Measurements from ENCODE around the gene APC2.
"Not testable (repeated sequence)": the region's sequence is repeated elsewhere in the genome, so short reads cannot be mapped to it uniquely, and the experiment has no call there.

The APC2 gene

GRCh38 chr19:1417681-1418495 is 32.0 kb upstream of the APC2 start:
- Histone ChIP-seq H2AFZ (ENCODE audit: low read depth, low read length) (no peak overlapping the region), H3K9ac (ENCODE audit: low read length) (no peak overlapping the region), H4K20me1 (ENCODE audit: insufficient read depth, low read length) (peaks cover 91% of the 10 kb centered on the region), H3K36me3 (replicated peaks; ENCODE audit: low read depth, low read length) (peaks cover 73% of the 10 kb centered on the region), H3K27me3 (ENCODE audit: low read depth, low read length) (no peaks in the 10 kb centered on the region), H3K79me2 (ENCODE audit: low read length) (peaks cover 99% of the 10 kb centered on the region), H3K4me2 (ENCODE audit: low read length) (no peak overlapping the region), H3K4me1 (ENCODE audit: low read length) (peaks cover 24% of the 10 kb centered on the region), H3K9me3 (ENCODE audit: insufficient read depth, low read length) (no peaks in the 10 kb centered on the region), H3K4me3 (ENCODE audit: low read length) (no peak overlapping the region), H3K27ac (ENCODE audit: low read length) (no peak overlapping the region)
- TF ChIP-seq, protein P1, sequence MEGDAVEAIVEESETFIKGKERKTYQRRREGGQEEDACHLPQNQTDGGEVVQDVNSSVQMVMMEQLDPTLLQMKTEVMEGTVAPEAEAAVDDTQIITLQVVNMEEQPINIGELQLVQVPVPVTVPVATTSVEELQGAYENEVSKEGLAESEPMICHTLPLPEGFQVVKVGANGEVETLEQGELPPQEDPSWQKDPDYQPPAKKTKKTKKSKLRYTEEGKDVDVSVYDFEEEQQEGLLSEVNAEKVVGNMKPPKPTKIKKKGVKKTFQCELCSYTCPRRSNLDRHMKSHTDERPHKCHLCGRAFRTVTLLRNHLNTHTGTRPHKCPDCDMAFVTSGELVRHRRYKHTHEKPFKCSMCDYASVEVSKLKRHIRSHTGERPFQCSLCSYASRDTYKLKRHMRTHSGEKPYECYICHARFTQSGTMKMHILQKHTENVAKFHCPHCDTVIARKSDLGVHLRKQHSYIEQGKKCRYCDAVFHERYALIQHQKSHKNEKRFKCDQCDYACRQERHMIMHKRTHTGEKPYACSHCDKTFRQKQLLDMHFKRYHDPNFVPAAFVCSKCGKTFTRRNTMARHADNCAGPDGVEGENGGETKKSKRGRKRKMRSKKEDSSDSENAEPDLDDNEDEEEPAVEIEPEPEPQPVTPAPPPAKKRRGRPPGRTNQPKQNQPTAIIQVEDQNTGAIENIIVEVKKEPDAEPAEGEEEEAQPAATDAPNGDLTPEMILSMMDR (IDR thresholded peaks at IDR 0.05; ENCODE audit: low read depth, low read length): no peak
- TF ChIP-seq EZH2phosphoT487 (IDR thresholded peaks at IDR 0.05; ENCODE audit: low read depth): no peak

DNA sequence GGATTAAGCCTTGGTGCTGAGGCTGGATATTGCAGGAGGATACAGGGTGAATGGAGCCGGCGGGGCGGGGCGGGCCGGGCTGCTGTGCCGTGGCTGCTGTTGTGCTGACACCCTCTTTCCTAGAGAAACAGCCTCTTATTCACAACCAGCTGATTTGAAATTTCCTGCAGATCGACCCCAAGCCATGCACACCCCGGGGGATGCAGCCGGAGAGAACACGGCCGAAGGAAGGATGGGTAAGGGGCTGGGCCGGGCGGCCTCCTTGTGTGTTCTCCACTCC is 31.5 kb upstream of the APC2 start:
- peaks cover 99% of the 10 kb centered on the region for H3K79me2 ChIP-seq (ENCODE audit: low read length)
- H3K4me3 ChIP-seq (ENCODE audit: low read length): no peak overlapping the region
- H2AFZ ChIP-seq (ENCODE audit: low read depth, low read length): no peak overlapping the region
- H3K9ac ChIP-seq (ENCODE audit: low read length): no peak overlapping the region
- no peak overlapping the region for H3K4me2 ChIP-seq (ENCODE audit: low read length)
- no peaks in the 10 kb centered on the region for H3K9me3 ChIP-seq (ENCODE audit: insufficient read depth, low read length)
- no peak for TF ChIP-seq EZH2phosphoT487 (IDR thresholded peaks at IDR 0.05; ENCODE audit: low read depth)
- TF ChIP-seq, protein P1 (IDR thresholded peaks at IDR 0.05; ENCODE audit: low read depth, low read length): no peak
- H3K4me1 ChIP-seq (ENCODE audit: low read length): peaks cover 18% of the 10 kb centered on the region
- no peaks in the 10 kb centered on the region for H3K27me3 ChIP-seq (ENCODE audit: low read depth, low read length)
- peaks cover 91% of the 10 kb centered on the region for H4K20me1 ChIP-seq (ENCODE audit: insufficient read depth, low read length)
- no peak overlapping the region for H3K27ac ChIP-seq (ENCODE audit: low read length)
- peaks cover 73% of the 10 kb centered on the region for H3K36me3 ChIP-seq (replicated peaks; ENCODE audit: low read depth, low read length)

- H3K36me3 ChIP-seq (replicated peaks; ENCODE audit: low read depth, low read length): peaks cover 73% of the 10 kb centered on the region
- no peak overlapping the region for H3K9ac ChIP-seq (ENCODE audit: low read length)
- H3K4me3 ChIP-seq (ENCODE audit: low read length): no peak overlapping the region
- no peak overlapping the region for H3K4me2 ChIP-seq (ENCODE audit: low read length)
- TF ChIP-seq EZH2phosphoT487 (IDR thresholded peaks at IDR 0.05; ENCODE audit: low read depth): no peak
- TF ChIP-seq, protein P1 (IDR thresholded peaks at IDR 0.05; ENCODE audit: low read depth, low read length): no peak
- H4K20me1 ChIP-seq (ENCODE audit: insufficient read depth, low read length): peaks cover 91% of the 10 kb centered on the region
- peaks cover 99% of the 10 kb centered on the region for H3K79me2 ChIP-seq (ENCODE audit: low read length)
- H3K4me1 ChIP-seq (ENCODE audit: low read length): peaks cover 12% of the 10 kb centered on the region
- no peaks in the 10 kb centered on the region for H3K9me3 ChIP-seq (ENCODE audit: insufficient read depth, low read length)
- no peaks in the 10 kb centered on the region for H3K27me3 ChIP-seq (ENCODE audit: low read depth, low read length)
- H3K27ac ChIP-seq (ENCODE audit: low read length): no peak overlapping the region
- H2AFZ ChIP-seq (ENCODE audit: low read depth, low read length): no peak overlapping the region
Measured at GRCh38 chr19:1418951-1419738, 30.8 kb upstream of the APC2 start.

DNA sequence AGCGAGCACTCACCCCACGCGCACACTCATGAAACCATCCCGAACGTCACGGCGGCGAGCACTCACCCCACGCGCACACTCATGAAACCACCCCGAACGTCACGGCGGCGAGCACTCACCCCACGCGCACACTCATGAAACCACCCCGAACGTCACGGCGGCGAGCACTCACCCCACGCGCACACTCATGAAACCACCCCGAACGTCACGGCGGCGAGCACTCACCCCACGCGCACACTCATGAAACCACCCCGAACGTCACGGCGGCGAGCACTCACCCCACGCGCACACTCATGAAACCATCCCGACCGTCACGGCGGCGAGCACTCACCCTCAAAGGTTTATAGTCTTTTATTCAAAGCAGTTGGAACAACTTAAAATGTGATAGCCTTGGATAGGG is 29.8 kb upstream of the APC2 start:
- Histone ChIP-seq H3K79me2 (ENCODE audit: low read length) (peaks cover 98% of the 10 kb centered on the region), H4K20me1 (ENCODE audit: insufficient read depth, low read length) (peaks cover 90% of the 10 kb centered on the region), H3K36me3 (replicated peaks; ENCODE audit: low read depth, low read length) (peaks cover 80% of the 10 kb centered on the region)
- not testable (repeated sequence) for H2AFZ ChIP-seq (ENCODE audit: low read depth, low read length); H3K27ac ChIP-seq (ENCODE audit: low read length); H3K4me1 ChIP-seq (ENCODE audit: low read length); H3K4me3 ChIP-seq (ENCODE audit: low read length); H3K4me2 ChIP-seq (ENCODE audit: low read length); H3K27me3 ChIP-seq (ENCODE audit: low read depth, low read length); H3K9me3 ChIP-seq (ENCODE audit: insufficient read depth, low read length); H3K9ac ChIP-seq (ENCODE audit: low read length)
